H9 (cell line): ENCODE measurements around the gene FBH1. TPM values are rescaled to one million over a fixed set of nuclear protein-coding genes. Genes with fewer than 3 reads are reported as not detected.

Experiments used
- DNase-seq: peaks from one replicate; pipeline ENCODE4 v3.0.0-alpha.2; 2017
- H2AFZ ChIP-seq: one replicate; pipeline ENCODE4 v1.6.1; 2013; ENCODE audit warnings: mild to moderate bottlenecking, low read length, control low read depth, moderate library complexity
- H2AK5ac ChIP-seq: 2 replicates; pipeline ENCODE4 v1.6.1; 2013; ENCODE audit warnings: low read length, control low read depth, mixed read lengths; ENCODE audit not compliant: insufficient read length
- H2BK120ac ChIP-seq: one replicate; pipeline ENCODE4 v1.6.1; 2013; ENCODE audit warnings: low read depth, mild to moderate bottlenecking, low read length, control low read depth, inconsistent platforms; ENCODE audit not compliant: poor library complexity, severe bottlenecking
- H2BK12ac ChIP-seq: 2 replicates; pipeline ENCODE4 v1.6.1; 2013; ENCODE audit warnings: low read length, control low read depth, mixed read lengths, low read depth; ENCODE audit not compliant: insufficient read length
- H2BK15ac ChIP-seq: 2 replicates; pipeline ENCODE4 v1.6.1; 2013; ENCODE audit warnings: low read depth, low read length, control low read depth
- H2BK20ac ChIP-seq: one replicate; pipeline ENCODE4 v1.6.1; 2013; ENCODE audit warnings: low read depth, mild to moderate bottlenecking, low read length, control low read depth, inconsistent platforms; ENCODE audit not compliant: poor library complexity, severe bottlenecking
- H2BK5ac ChIP-seq: 2 replicates; pipeline ENCODE4 v1.6.1; 2013; ENCODE audit warnings: low read length, control low read depth, mixed read lengths; ENCODE audit not compliant: insufficient read length
- H3K14ac ChIP-seq: 2 replicates; pipeline ENCODE4 v1.6.1; 2013; ENCODE audit warnings: low read length, control low read depth; ENCODE audit not compliant: insufficient read depth
- H3K18ac ChIP-seq: 2 replicates; pipeline ENCODE4 v1.6.1; 2013; ENCODE audit warnings: low read depth, mild to moderate bottlenecking, mixed read lengths, low read length, control low read depth; ENCODE audit not compliant: insufficient read length
- H3K23ac ChIP-seq: 2 replicates; pipeline ENCODE4 v1.6.1; 2013; ENCODE audit warnings: low read length, control low read depth, mixed read lengths, low read depth; ENCODE audit not compliant: insufficient read length
- H3K23me2 ChIP-seq: 2 replicates; pipeline ENCODE4 v1.6.1; 2013; ENCODE audit warnings: low read depth, mild to moderate bottlenecking, mixed read lengths, low read length, control low read depth; ENCODE audit not compliant: insufficient read length, poor library complexity, severe bottlenecking
- H3K27ac ChIP-seq: 2 replicates; pipeline ENCODE4 v1.5.1; 2013; ENCODE audit warnings: low read length, control low read depth, mixed read lengths, low read depth; ENCODE audit not compliant: insufficient read length
- H3K27me3 ChIP-seq: 2 replicates; pipeline ENCODE4 v1.6.1; 2013; ENCODE audit warnings: low read length, control low read depth, inconsistent platforms; ENCODE audit not compliant: insufficient read depth
- H3K4ac ChIP-seq: 2 replicates; pipeline ENCODE4 v1.6.1; 2013; ENCODE audit warnings: low read depth, mild to moderate bottlenecking, control low read depth, inconsistent platforms, low read length, moderate library complexity
- H3K4me1 ChIP-seq: 2 replicates; pipeline ENCODE4 v1.6.1; 2013; ENCODE audit warnings: low read length, control low read depth, inconsistent platforms; ENCODE audit not compliant: insufficient read depth
- H3K4me2 ChIP-seq: 2 replicates; pipeline ENCODE4 v1.6.1; 2013; ENCODE audit warnings: low read length, control low read depth, mixed read lengths; ENCODE audit not compliant: insufficient read length, insufficient read depth
- H3K56ac ChIP-seq: 2 replicates; pipeline ENCODE4 v1.6.1; 2013; ENCODE audit warnings: low read depth, mild to moderate bottlenecking, mixed read lengths, low read length, control low read depth; ENCODE audit not compliant: insufficient read length
- H3K79me1 ChIP-seq: 2 replicates; pipeline ENCODE4 v1.6.1; 2013; ENCODE audit warnings: low read depth, mild to moderate bottlenecking, moderate library complexity, low read length, control low read depth, inconsistent platforms; ENCODE audit not compliant: insufficient read depth, poor library complexity, severe bottlenecking
- H3K79me2 ChIP-seq: 2 replicates; pipeline ENCODE4 v1.6.1; 2013; ENCODE audit warnings: low read length, control low read depth, inconsistent platforms; ENCODE audit not compliant: insufficient read depth
- H3K9ac ChIP-seq: 2 replicates; pipeline ENCODE4 v1.6.1; 2013; ENCODE audit warnings: low read length, control low read depth, mixed read lengths; ENCODE audit not compliant: insufficient read length; ENCODE audit errors: extremely low read depth
- H3K9me3 ChIP-seq: one replicate; pipeline ENCODE4 v1.6.1; 2013; ENCODE audit warnings: low read depth, low read length, inconsistent platforms; ENCODE audit not compliant: control insufficient read depth
- H3T11ph ChIP-seq: one replicate; pipeline ENCODE4 v1.6.1; 2013; ENCODE audit warnings: mild to moderate bottlenecking, low read length, control low read depth, inconsistent platforms
- H4K20me1 ChIP-seq: one replicate; pipeline ENCODE4 v1.6.1; 2013; ENCODE audit not compliant: control insufficient read depth, insufficient read length, insufficient read depth
- H4K5ac ChIP-seq: 2 replicates; pipeline ENCODE4 v1.6.1; 2013; ENCODE audit warnings: low read depth, mild to moderate bottlenecking, mixed read lengths, low read length, control low read depth; ENCODE audit not compliant: insufficient read length
- H4K8ac ChIP-seq: replicated peaks from 2 replicates; pipeline ENCODE4 v1.6.1; 2013; ENCODE audit warnings: low read length, control low read depth, mixed read lengths, low read depth; ENCODE audit not compliant: insufficient read length
- H4K91ac ChIP-seq: 2 replicates; pipeline ENCODE4 v1.6.1; 2013; ENCODE audit warnings: low read depth, mild to moderate bottlenecking, moderate library complexity, mixed read lengths, low read length, control low read depth; ENCODE audit not compliant: insufficient read length
- H3K27ac Mint-ChIP-seq, 3 experiments: 2 replicates in 2 of 3; 3 replicates in 1 of 3; pipeline ENCODE4 v1.8.0; 2020 to 2021; ENCODE audit warnings: mixed read lengths in 3 of 3, mild to moderate bottlenecking in 1 of 3, moderate library complexity in 1 of 3
- H3K27me3 Mint-ChIP-seq: 2 replicates; pipeline ENCODE4 v1.8.0; 2021; ENCODE audit warnings: low read depth, mild to moderate bottlenecking, moderate library complexity, mixed read lengths
- H3K36me3 Mint-ChIP-seq, 3 experiments: 2 replicates in 2 of 3; 3 replicates in 1 of 3; pipeline ENCODE4 v1.8.0; 2020 to 2021; ENCODE audit warnings: low read depth in 3 of 3, mixed read lengths in 3 of 3; ENCODE audit not compliant: insufficient read depth in 1 of 3
- H3K4me1 Mint-ChIP-seq, 2 experiments: 2 replicates each; pipeline ENCODE4 v1.8.0; 2020; ENCODE audit warnings: mixed read lengths in 2 of 2
- H3K4me3 Mint-ChIP-seq, 2 experiments: 2 replicates in 1 of 2; 3 replicates in 1 of 2; pipeline ENCODE4 v1.8.0; 2020 to 2021; ENCODE audit warnings: mild to moderate bottlenecking in 2 of 2, mixed read lengths in 2 of 2, moderate library complexity in 1 of 2
- H3K9me3 Mint-ChIP-seq, 2 experiments: 2 replicates in 1 of 2; 3 replicates in 1 of 2; pipeline ENCODE4 v1.8.0; 2020; ENCODE audit warnings: mild to moderate bottlenecking in 2 of 2, mixed read lengths in 2 of 2, moderate library complexity in 1 of 2
- CTCF ChIP-seq: fragments of 200-600 bp; sonication (generic); conservative IDR thresholded peaks from 3 replicates; pipeline ENCODE4 v1.8.0; 2021; ENCODE audit warnings: antibody characterized with exemption, mild to moderate bottlenecking
- WGBS: extraction: QIAGEN DNeasy Blood & Tissue Kit; methylation state at CpG from one replicate; pipeline ENCODE4 v1.1.7; 2013; ENCODE audit warnings: missing lambda C conversion rate, low lambda C conversion rate, mixed read lengths; ENCODE audit not compliant: insufficient read length; ENCODE audit errors: extremely low coverage; 5-methylcytosine and 5-hydroxymethylcytosine counted together
- total RNA-seq: library from RNA; stranded (reverse); gene quantifications from 2 replicates; pipeline ENCODE4 v1.2.1, GENCODE V29; 2021

The FBH1 gene
- total RNA-seq, 1 experiment from 2014 or later, result 52.2 TPM

GRCh38 chr10:5953676-5954075, 63.6 kb downstream of the FBH1 start:
- H2BK15ac ChIP-seq, result no peak overlapping the region
- H3K27ac ChIP-seq, result no peak overlapping the region
- no peak overlapping the region for H2BK120ac ChIP-seq
- no peak overlapping the region for H3K4me3 Mint-ChIP-seq
- no peak overlapping the region for H4K91ac ChIP-seq
- H3K4me1 ChIP-seq, result no peaks in the 10 kb centered on the region; the same call in 1 of the 2 replicates
- H3K9ac ChIP-seq, result no peak overlapping the region
- H3K36me3 Mint-ChIP-seq, result no peaks in the 10 kb centered on the region
- H2AK5ac ChIP-seq, result no peak overlapping the region
- no peak overlapping the region for H3T11ph ChIP-seq
- H3K23ac ChIP-seq, result no peak overlapping the region
- no peak overlapping the region for H4K8ac ChIP-seq
- H3K4me1 Mint-ChIP-seq, result peaks cover 14 to 16% of the 10 kb centered on the region in 2 experiments
- H3K79me1 ChIP-seq, result no peaks in the 10 kb centered on the region
- no peak for TF ChIP-seq CTCF
- no peaks in the 10 kb centered on the region for H3K79me2 ChIP-seq
- no peaks in the 10 kb centered on the region for H3K9me3 ChIP-seq
- H2BK12ac ChIP-seq, result no peak overlapping the region
- H4K5ac ChIP-seq, result no peak overlapping the region
- no peak overlapping the region for H3K4me2 ChIP-seq
- DNase-seq, result no peak
- H2BK20ac ChIP-seq, result no peak overlapping the region
- no peaks in the 10 kb centered on the region for H4K20me1 ChIP-seq
- no peak overlapping the region for H3K56ac ChIP-seq
- no peak overlapping the region for H2AFZ ChIP-seq
- H3K18ac ChIP-seq, result no peak overlapping the region
- no peaks in the 10 kb centered on the region for H3K23me2 ChIP-seq
- whole genome bisulfite sequencing, result no CpG with 5 or more reads among the region's 5 CpGs
- H3K27ac Mint-ChIP-seq, result no peak overlapping the region
- no peak overlapping the region for H2BK5ac ChIP-seq
- no peaks in the 10 kb centered on the region for H3K27me3 ChIP-seq
- no peak overlapping the region for H3K14ac ChIP-seq
- H3K9me3 Mint-ChIP-seq, result no peaks in the 10 kb centered on the region; a peak in 1 of 5 replicates
- no peak overlapping the region for H3K4ac ChIP-seq
- H3K27me3 Mint-ChIP-seq, result peaks cover 2% of the 10 kb centered on the region
